ENCODE data around the gene NCOA5. TPM values are rescaled to one million over a fixed set of nuclear protein-coding genes. Genes with fewer than 3 reads are reported as not detected.
A peak's percentile ranks its signal among the peaks of the same experiment; 100 is the strongest.

Gene NCOA5
- total and polyA plus RNA-seq, 9 of the 15 experiments (the other 6 are each of a cell fraction or from before 2014, with no cell fraction given): 3.9 to 22.8 (median 13.8) TPM

DNA sequence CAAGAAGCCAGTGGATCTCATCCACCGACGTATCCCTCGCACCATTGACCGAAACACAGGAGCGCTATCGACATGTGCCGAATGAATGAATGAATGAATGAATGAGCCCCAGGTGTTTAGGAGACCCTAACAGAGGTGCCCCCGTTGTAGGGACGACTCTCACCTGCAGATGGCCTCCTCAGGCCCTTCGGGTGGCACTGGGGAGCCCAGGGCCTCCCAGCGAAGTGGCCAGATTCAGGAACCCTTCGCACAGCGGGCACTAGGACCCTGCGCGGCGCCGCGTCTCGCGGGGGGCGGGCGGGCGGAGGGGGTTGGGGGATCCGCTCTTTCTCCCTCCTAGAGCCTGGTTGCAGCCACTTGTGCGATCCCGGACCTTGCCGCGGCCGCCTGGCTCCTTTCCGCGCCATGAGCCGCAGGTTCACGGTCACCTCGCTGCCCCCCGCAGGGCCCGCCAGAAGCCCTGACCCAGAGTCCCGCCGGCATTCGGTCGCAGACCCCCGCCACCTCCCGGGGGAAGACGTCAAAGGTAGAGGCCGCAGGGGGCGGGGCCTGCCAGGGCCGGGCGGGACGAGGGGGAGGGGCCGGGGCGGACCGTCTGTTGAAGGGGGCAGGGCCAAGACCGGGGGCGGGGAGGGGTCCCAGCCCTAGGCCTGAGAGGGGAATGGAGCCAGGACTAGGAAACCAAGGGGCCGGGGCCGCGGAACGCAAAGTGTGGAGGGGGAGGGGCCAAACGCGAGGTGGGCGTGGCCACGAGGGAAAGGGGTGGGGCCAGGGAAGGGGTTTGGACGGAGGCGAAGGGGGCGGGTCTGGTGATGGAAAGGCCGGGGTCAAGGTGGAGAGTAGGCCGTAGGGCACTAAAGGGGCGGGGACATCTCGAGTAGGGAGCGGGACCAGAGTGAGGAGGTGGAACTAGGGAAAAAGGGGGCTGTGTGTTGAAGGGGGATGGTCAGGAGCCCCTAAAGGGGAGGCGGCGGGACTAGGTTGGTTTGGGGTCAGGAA is 68.1 kb downstream of the NCOA5 start (continued):
- TF ChIP-seq DACH1 (IDR thresholded peaks at IDR 0.05; ENCODE audit: partially characterized antibody) (no peak), ZNF507 (tag; conservative IDR thresholded peaks at IDR 0.05) (no peak), DPF2 (IDR thresholded peaks at IDR 0.05) (no peak), MCM3 (IDR thresholded peaks at IDR 0.05) (no peak), YY1 (IDR thresholded peaks at IDR 0.05; ENCODE audit: borderline replicate concordance in 1 of 3, control insufficient read depth in 1 of 3, extremely low read depth in 1 of 3, insufficient read depth in 3 of 3, insufficient read length in 1 of 3, insufficient replicate concordance in 2 of 3, low read depth in 1 of 3, low read length in 2 of 3) (no peak), MXI1 (IDR thresholded peaks at IDR 0.05; ENCODE audit: low read depth, low read length) (no peak), ETV6 (IDR thresholded peaks at IDR 0.05; ENCODE audit: borderline replicate concordance in 1 of 2, low read depth in 2 of 2, low read length in 1 of 2) (no peak), ETV6 (CRISPR knock-in tag; IDR thresholded peaks at IDR 0.05; ENCODE audit: borderline replicate concordance) (no peak), COPS2 (conservative IDR thresholded peaks at IDR 0.05) (no peak), MTA2 (IDR thresholded peaks at IDR 0.05; ENCODE audit: low read depth) (no peak), NCOR1 (IDR thresholded peaks at IDR 0.05) (no peak), ZNF197 (CRISPR knock-in tag; IDR thresholded peaks at IDR 0.05; ENCODE audit: low read depth) (no peak), ZBTB7A (IDR thresholded peaks at IDR 0.05; ENCODE audit: borderline replicate concordance, control insufficient read depth, low read depth, low read length) (peak; percentile 45; the same call in 1 of the 2 replicates), U2AF2 (optimal IDR thresholded peaks at IDR 0.05; ENCODE audit: low read depth, low read length) (no peak), BCOR (IDR thresholded peaks at IDR 0.05) (0 out of 2 replicates have a peak, but pooled peaks have one; percentile 57), NRF1 (conservative IDR thresholded peaks at IDR 0.05 in 1 of 2, IDR thresholded peaks at IDR 0.05 in 1 of 2) (no peak), TFAM (CRISPR knock-in tag; conservative IDR thresholded peaks at IDR 0.05) (no peak), NUFIP1 (IDR thresholded peaks at IDR 0.05; ENCODE audit: partially characterized antibody) (no peak), WHSC1 (IDR thresholded peaks at IDR 0.05; ENCODE audit: low read length) (no peak), SIN3B (IDR thresholded peaks at IDR 0.05; ENCODE audit: low read depth) (no peak), GTF2A2 (tag; IDR thresholded peaks at IDR 0.05) (no peak), L3MBTL2 (IDR thresholded peaks at IDR 0.05) (0 out of 2 replicates have a peak, but pooled peaks have one; percentile 15), MTA3 (IDR thresholded peaks at IDR 0.05; ENCODE audit: borderline replicate concordance) (no peak), MCM5 (IDR thresholded peaks at IDR 0.05; ENCODE audit: low read depth) (no peak), MCM2 (IDR thresholded peaks at IDR 0.05; ENCODE audit: low read depth) (no peak), JUND (IDR thresholded peaks at IDR 0.05; ENCODE audit: borderline replicate concordance, low read depth, low read length) (no peak), JUND (tag; IDR thresholded peaks at IDR 0.05; ENCODE audit: borderline replicate concordance, low read depth, low read length) (no peak), SP2 (IDR thresholded peaks at IDR 0.05; ENCODE audit: extremely low read depth, low read depth, low read length, poor library complexity, severe bottlenecking) (no peak)
- TF ChIP-seq, protein P1, sequence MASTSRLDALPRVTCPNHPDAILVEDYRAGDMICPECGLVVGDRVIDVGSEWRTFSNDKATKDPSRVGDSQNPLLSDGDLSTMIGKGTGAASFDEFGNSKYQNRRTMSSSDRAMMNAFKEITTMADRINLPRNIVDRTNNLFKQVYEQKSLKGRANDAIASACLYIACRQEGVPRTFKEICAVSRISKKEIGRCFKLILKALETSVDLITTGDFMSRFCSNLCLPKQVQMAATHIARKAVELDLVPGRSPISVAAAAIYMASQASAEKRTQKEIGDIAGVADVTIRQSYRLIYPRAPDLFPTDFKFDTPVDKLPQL (IDR thresholded peaks at IDR 0.05; ENCODE audit: extremely low read depth, insufficient read length): no peak
